NB4 (cell line): ENCODE measurements around the gene TOB1.

Source experiments
- POLR2A ChIP-seq: IDR thresholded peaks from 2 replicates; pipeline ENCODE4 v1.6.1; 2011; ENCODE audit warnings: mild to moderate bottlenecking; ENCODE audit not compliant: insufficient read length; ENCODE audit errors: extremely low read depth
- TF ChIP-seq, protein P1 (sequence below): IDR thresholded peaks from one replicate; pipeline ENCODE4 v1.5.1; 2012; ENCODE audit warnings: low read depth, low read length
- TF ChIP-seq, protein P2 (sequence below): IDR thresholded peaks from 2 replicates; pipeline ENCODE4 v1.6.1; 2011; ENCODE audit warnings: low read depth, low read length

DNA sequence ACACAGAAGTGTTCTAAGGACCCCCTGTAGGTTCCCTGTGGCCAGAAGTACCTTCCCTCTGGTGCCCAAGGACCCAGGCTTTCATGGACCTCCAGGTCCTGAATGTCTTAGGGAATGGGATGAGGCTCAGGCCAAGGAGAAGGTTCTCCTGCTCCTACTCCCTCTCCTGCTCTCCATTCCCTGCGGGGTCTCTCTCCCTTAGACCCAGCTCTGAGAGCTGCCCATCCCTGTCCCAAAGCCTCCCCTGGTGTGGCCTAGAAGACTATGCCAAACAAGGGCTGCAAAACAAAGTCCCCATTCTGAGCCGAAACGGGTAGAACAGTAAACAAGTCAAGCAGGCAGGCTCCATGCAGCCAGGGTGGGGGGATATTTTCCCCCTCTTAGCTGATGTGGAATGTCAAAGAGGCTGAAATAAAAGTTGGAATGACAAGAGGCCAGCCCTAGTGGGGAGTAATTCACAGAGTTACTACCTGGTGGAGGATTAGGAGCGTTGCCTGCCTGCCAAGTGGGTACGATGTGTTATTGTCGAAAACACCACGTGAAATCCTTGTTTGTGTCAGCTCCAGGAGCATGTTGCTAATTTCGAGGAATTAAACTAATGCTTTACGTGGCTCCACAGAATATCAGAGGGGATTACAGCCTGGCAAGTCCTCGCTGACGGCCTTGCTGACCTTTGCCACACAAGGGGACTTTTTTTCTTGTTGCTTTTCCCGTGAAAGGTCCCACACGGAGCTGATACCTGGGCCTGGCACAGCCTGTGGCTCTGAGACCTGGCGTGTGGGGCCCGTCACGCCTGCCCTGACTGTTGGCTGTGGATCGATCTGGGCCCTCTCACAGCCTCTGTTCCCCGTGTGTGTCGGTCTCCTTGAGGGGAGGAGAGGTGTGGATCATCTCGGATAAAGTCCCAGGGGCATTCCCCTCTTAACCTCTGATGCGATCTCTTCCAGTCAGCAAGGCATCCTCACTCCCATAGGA lies 27.9 kb downstream of the TOB1 start:
- TF ChIP-seq POLR2A, result no peak
- TF ChIP-seq, protein P1, sequence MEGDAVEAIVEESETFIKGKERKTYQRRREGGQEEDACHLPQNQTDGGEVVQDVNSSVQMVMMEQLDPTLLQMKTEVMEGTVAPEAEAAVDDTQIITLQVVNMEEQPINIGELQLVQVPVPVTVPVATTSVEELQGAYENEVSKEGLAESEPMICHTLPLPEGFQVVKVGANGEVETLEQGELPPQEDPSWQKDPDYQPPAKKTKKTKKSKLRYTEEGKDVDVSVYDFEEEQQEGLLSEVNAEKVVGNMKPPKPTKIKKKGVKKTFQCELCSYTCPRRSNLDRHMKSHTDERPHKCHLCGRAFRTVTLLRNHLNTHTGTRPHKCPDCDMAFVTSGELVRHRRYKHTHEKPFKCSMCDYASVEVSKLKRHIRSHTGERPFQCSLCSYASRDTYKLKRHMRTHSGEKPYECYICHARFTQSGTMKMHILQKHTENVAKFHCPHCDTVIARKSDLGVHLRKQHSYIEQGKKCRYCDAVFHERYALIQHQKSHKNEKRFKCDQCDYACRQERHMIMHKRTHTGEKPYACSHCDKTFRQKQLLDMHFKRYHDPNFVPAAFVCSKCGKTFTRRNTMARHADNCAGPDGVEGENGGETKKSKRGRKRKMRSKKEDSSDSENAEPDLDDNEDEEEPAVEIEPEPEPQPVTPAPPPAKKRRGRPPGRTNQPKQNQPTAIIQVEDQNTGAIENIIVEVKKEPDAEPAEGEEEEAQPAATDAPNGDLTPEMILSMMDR, result no peak
- TF ChIP-seq, protein P2, sequence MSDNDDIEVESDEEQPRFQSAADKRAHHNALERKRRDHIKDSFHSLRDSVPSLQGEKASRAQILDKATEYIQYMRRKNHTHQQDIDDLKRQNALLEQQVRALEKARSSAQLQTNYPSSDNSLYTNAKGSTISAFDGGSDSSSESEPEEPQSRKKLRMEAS, result no peak
